HG02943 (cell line): Measurements from ENCODE around the gene STK35.
"Not testable (repeated sequence)": the region's sequence is repeated elsewhere in the genome, so short reads cannot be mapped to it uniquely, and the experiment has no call there.

ENCODE experiments used
- ATAC-seq: cut with Tn5 transposase; IDR thresholded peaks from one replicate; pipeline ENCODE4 v1.9.1; 2021; ENCODE audit warnings: mild to moderate bottlenecking, low read depth, moderate library complexity; ENCODE audit not compliant: unreplicated experiment

STK35 gene

DNA sequence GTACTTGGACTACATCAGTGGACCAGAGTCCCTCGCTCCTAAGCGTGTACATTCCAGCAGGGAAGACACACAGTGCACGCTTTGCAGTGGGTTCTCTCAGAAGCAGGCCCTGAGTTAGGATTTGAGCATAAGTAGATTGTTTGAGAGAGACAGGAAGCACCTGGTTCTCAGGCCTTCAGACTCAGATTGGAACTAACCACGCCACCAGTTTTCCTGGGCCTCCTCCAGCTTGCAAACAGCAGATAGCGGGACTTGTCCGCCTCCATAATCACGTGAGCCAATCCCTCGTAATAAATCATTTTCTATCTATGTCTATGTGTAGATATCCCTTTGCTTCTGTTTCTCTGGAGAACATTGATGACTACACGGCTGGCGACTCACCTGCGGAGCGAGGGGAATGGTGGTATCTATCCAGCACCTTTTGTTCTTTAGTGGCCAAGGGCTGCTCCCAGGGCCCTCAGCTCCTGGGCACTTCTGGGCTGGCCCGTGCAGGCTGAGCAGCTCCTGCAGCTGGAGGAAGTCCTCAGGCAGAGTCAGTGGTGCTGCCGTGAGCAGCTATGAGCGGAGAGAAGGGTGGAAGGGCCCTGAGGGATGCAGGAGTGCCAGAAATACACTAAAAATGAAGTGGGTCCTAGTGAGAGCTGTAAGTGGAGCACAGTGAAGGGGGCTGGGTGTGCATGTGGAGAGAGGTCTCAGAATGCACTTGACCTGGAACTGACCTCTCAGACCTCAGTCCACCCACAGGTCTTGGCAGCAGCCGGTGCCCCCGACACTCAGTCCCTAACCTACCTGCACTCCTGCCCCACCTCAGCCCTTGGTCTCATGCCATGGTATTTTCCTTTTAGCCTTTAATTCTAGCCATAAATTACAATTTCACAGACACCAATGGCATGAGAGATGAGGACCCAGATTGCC is 76.9 kb downstream of the STK35 start:
- no peak for ATAC-seq

GRCh38 chr20:2179233-2179580 is 77.6 kb downstream of the STK35 start:
- no peak for ATAC-seq

GRCh38 chr20:2179949-2180348 is 78.3 kb downstream of the STK35 start:
- ATAC-seq = no peak

DNA sequence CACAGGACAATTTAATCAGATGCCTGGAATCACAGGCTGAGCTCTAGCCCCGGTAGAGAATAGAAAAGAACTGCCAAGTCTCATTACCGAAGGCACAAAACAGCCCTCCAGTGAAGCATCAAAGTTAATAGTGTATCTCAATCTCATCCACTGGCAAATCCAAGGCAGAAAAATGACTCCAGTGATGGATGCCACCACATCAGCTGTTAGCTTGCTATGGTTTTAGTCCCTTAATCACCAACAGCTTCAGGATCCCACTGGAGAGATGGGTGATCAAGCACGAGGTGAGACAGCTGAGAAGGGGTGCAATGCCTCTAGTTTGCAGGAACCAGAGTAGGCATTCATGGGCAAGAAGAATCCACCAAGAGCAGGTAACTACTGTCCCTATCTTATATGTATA is 81.8 kb downstream of the STK35 start:
- ATAC-seq = no peak

DNA sequence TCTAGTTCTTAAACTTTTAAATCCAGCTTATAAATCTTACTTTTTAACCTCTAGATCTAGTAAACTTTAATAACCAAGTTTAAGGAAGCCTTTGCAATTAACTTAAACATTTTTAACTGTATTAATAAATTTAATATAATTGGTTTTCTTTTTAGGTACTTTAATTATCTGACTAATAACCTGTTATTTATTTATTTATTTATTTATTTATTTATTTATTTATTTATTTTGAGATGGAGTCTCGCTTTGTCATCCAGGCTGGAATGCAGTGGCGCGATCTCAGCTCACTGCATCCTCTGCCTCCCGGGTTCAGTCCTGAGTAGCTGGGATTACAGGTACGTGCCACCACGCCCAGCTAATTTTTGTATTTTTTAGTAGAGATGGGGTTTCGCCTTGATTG is 83.3 kb downstream of the STK35 start:
- not testable (repeated sequence) for ATAC-seq

DNA sequence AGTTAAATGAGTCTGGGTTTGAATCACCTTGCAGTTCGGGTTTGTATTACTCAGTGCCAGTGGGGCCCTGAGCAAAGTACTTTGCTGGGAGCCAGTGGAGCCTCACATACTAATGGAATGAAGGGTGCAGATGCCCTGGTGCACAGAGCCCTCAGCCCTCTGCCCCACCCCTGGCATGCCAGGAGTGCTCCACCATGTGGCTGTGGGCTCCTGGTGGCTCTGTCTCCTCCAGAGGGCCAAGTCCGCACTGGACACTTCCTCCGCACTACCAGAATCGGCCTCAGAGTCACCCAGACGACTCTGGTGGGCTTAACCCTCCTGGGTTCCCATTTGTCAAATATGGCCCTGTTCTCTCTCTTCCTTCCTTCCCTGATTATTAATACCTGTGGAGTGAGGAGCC is 94.0 kb downstream of the STK35 start:
- ATAC-seq = no peak

DNA sequence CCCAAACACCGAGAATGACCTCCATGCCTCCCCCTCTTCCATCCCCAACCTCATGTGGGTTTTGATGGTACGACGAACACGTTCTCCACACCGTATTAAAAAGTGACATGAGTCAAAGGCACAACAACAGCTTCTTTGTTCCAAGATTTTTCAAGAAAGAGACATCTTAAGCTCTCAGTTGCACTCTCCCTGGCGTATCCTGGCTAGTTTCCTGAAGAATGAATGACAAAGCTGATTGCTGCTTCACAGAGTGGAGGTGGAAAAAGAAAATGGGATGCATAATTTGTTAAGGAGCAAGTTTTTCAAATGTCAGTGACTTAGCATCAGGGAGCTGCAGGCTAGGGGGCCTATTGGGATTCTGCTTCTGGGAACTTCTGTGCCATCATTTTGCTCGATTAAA is 95.5 kb downstream of the STK35 start:
- ATAC-seq = no peak
